Measurements from ENCODE around the gene ARHGEF40. TPM values are rescaled to one million over a fixed set of nuclear protein-coding genes. Genes with fewer than 3 reads are reported as not detected.

The ARHGEF40 gene
- total RNA-seq, 4 donors from 2014 or later: 18.6 to 37.6 (median 26.8) TPM

DNA sequence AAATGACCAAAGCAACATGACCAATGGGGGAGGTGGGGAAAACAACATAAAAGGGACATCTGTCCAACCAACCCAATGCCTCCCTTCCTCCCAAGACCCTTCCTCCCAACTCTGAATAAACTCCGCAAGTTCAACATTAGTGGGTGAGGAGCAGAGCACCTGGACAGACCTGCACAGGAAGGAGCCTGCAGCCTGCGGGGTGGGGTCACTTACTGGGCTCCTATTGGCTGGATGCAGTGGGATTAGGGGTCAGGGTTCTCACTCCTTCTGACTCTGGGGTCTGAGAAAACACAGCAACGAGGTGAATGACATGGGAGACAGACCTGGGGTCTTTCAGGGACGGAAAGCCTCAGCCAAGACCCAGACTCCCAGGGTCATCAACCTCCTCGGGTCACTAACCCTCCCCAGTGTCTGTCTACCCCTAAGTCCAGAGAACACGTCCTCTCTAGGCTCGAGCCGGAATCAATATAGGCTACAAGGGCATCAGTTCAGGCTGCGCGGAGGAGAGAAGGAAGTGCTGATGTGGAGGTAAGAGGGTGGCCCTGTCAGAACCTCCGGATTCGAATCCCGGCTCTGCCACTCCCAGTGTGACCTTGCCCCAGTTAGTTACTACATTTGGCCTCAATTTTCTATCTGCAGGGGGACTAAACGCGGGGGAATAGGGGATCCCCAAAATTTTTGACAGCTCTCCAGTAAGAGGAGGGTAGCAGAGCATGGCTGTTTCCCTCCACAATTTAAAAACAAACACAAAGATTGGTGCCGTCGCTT is 46.1 kb upstream of the ARHGEF40 start:
- TF ChIP-seq POLR2AphosphoS5 (IDR thresholded peaks at IDR 0.05): no peak
- TF ChIP-seq CTCF (IDR thresholded peaks at IDR 0.05): no peak
- no peak for TF ChIP-seq EP300 (IDR thresholded peaks at IDR 0.05)
- no peak for TF ChIP-seq POLR2A (IDR thresholded peaks at IDR 0.05)
- peaks cover 0 to 35% of the 10 kb centered on the region in 2 donors for H3K36me3 ChIP-seq
- H3K27me3 ChIP-seq: no peaks in the 10 kb centered on the region
- H3K4me1 ChIP-seq: peaks cover 0 to 73% (median 17%) of the 10 kb centered on the region in 3 donors
- 11 to 100% methylated on average over 1 to 9 of the region's 17 CpGs for WGBS, 2 donors (ENCODE audit: low coverage in 1 of 2)
- peak overlapping the region; percentile 74 to 77 for H3K4me3 ChIP-seq
- peak overlapping the region; percentile 78 to 95 (median 92) for H3K27ac ChIP-seq
- no peaks in the 10 kb centered on the region for H3K9me3 ChIP-seq
- no peak for ATAC-seq

DNA sequence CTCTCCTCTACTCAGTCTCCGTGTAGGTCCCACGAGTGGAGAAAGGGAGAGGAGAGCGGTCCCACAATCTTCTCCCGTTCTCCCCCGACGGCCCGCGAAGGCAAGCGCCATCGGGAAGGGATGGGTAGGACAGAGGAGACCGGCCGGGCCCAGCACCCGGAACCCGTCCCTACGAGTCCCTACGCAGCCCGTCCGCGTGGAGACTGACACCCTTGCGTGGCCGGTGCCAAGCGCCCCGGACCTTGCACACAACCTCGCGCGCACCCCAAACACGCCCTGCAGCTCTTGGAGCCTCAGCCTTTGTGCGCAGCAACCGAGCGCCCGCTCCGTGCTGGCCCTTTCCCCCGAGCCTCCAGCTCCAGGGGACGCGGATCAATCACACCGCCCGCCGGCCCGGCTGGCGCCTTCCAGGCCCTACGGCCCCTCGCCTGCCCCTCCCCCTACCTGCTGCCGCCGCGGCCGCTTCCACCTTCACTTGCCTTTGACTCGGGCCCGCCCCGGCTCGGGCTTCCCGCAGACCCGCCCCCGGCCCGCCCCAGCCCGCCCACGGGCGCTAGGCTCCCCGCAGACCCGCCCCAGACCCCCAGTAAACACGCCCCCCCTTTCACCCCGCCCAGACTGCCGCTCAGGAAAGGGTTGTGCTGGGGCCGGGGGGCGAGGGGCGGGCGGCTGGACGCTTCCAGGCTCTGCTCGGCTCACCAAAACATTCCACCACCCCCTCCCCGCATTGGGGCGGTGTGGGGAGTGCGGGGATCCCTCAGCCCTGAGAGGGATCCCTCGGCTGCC is 45.3 kb upstream of the ARHGEF40 start, which contains the start of gene NDRG2:
NDRG2 (minus strand) TSS at position 477 of the 786 bp plus-strand sequence. CDS start 1,746 bp downstream, outside the sequence.
- Histone ChIP-seq H3K4me1 (peaks cover 0 to 65% (median 17%) of the 10 kb centered on the region in 3 donors), H3K36me3 (peaks cover 0 to 27% of the 10 kb centered on the region in 2 donors), H3K27me3 (no peaks in the 10 kb centered on the region), H3K9me3 (no peaks in the 10 kb centered on the region), H3K27ac (peak within 1 kb of the TSS; percentile 78 to 95 (median 92)), H3K4me3 (peak within 1 kb of the TSS; percentile 74 to 77)
- no peak for TF ChIP-seq CTCF (IDR thresholded peaks at IDR 0.05)
- peak; percentile 37 for TF ChIP-seq POLR2AphosphoS5 (IDR thresholded peaks at IDR 0.05)
- TF ChIP-seq POLR2A (IDR thresholded peaks at IDR 0.05): peak; percentile 21 to 32
- peak; percentile 87 for ATAC-seq
- WGBS, 2 donors (ENCODE audit: low coverage in 1 of 2): 0% methylated on average over 7 of the region's 72 CpGs; no CpG with 5 or more reads in 1 of the 2 donors

DNA sequence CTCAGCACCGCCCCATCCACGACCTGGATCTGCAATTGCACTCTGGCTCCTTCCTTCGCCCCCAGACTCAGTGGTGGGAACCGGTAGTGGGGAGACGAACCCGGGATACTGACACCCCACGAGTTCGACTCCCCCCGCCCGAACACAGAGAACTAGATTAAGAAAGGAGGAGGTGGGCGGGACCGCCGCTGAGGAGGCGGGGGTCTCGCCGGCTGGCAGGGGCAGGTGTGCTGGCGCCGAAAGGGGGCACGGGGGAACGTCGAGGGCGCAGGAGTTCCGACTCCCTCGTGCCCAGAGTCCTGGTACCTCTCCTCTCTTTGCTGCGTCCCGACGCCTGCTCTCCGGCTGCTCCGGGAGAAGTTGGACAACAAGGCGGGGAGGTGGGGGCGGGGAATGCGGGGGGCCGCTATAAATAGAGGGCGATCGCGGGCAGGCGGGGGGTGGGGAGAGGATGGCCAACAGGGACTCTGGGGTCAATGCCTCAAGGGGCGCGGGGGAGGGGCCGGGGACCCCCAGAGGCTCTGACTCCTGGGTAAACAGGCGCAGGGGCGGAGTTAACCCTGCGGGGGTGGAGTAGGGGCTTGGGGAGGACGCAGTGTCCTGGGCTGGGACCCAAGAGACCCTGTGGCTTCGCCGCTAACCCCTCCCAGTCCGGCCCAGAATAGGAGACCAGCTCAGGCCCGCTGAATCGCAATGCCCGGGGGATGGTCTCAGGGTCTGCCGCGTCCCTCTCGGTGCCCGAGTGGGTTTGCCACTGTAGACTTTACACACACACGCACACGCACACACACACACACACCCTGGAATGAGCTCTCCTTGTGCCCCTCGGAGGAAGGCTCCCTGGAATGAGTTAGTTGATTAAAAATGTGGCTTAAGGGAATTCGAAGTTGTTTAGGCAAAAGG is 44.5 kb upstream of the ARHGEF40 start:
- Histone ChIP-seq H3K4me1 (peaks cover 0 to 60% (median 17%) of the 10 kb centered on the region in 3 donors), H3K9me3 (no peaks in the 10 kb centered on the region), H3K4me3 (peak overlapping the region; percentile 74 to 77), H3K36me3 (peaks cover 0 to 19% of the 10 kb centered on the region in 2 donors), H3K27me3 (no peaks in the 10 kb centered on the region), H3K27ac (peak overlapping the region; percentile 78 to 95 (median 92))
- peak; percentile 3 for TF ChIP-seq POLR2AphosphoS5 (IDR thresholded peaks at IDR 0.05)
- TF ChIP-seq POLR2A (IDR thresholded peaks at IDR 0.05): peak; percentile 19 to 21
- no peak for TF ChIP-seq CTCF (IDR thresholded peaks at IDR 0.05)
- TF ChIP-seq EP300 (IDR thresholded peaks at IDR 0.05): no peak
- 18% methylated on average over 2 of the region's 58 CpGs; no CpG with 5 or more reads in 1 of the 2 donors for WGBS, 2 donors (ENCODE audit: low coverage in 1 of 2)
- peak; percentile 71 for ATAC-seq

GRCh38 chr14:21026274-21026987 is 43.7 kb upstream of the ARHGEF40 start:
- Histone ChIP-seq H3K27ac (peak overlapping the region; percentile 78 to 95 (median 92)), H3K4me3 (peak overlapping the region in 1 of 2 donors; percentile 74), H3K36me3 (peaks cover 0 to 11% of the 10 kb centered on the region in 2 donors), H3K4me1 (peaks cover 0 to 51% (median 17%) of the 10 kb centered on the region in 3 donors), H3K27me3 (no peaks in the 10 kb centered on the region), H3K9me3 (no peaks in the 10 kb centered on the region)
- 39% methylated on average over 2 of the region's 7 CpGs; no CpG with 5 or more reads in 1 of the 2 donors for WGBS, 2 donors (ENCODE audit: low coverage in 1 of 2)
- ATAC-seq: no peak
- TF ChIP-seq CTCF (IDR thresholded peaks at IDR 0.05): no peak
- no peak for TF ChIP-seq EP300 (IDR thresholded peaks at IDR 0.05)
- TF ChIP-seq POLR2A (IDR thresholded peaks at IDR 0.05): no peak
- no peak for TF ChIP-seq POLR2AphosphoS5 (IDR thresholded peaks at IDR 0.05)

Measured in gastroesophageal sphincter (tissue), 4 donors.